Measurements from ENCODE around the gene DISC1. TPM values are rescaled to one million over a fixed set of nuclear protein-coding genes. Genes with fewer than 3 reads are reported as not detected.
A peak's percentile ranks its signal among the peaks of the same experiment; 100 is the strongest.

Gene DISC1
- polyA plus RNA-seq, 1 donor from 2014 or later, result 0.84 TPM

- no peak overlapping the region for H2AFZ ChIP-seq (ENCODE audit: low read depth, low read length)
- TF ChIP-seq POLR2AphosphoS5 (IDR thresholded peaks at IDR 0.05), result no peak
- no peak for TF ChIP-seq MXI1 (conservative IDR thresholded peaks at IDR 0.05; ENCODE audit: poor library complexity, severe bottlenecking)
- no peak for TF ChIP-seq RAD21 (conservative IDR thresholded peaks at IDR 0.05)
- H3K27me3 ChIP-seq (ENCODE audit: insufficient read depth, low read depth, low read length), result no peaks in the 10 kb centered on the region
- no peaks in the 10 kb centered on the region for H3K36me3 ChIP-seq (ENCODE audit: insufficient read depth, low read length)
- no peaks in the 10 kb centered on the region for H3K9me3 ChIP-seq (ENCODE audit: low read length)
- H3K4me2 ChIP-seq (ENCODE audit: low read length), result no peak overlapping the region
- H4K20me1 ChIP-seq (ENCODE audit: insufficient read depth), result no peaks in the 10 kb centered on the region
- H3K9ac ChIP-seq (ENCODE audit: low read length), result no peak overlapping the region
- no peaks in the 10 kb centered on the region for H3K9me2 ChIP-seq (ENCODE audit: insufficient read depth, low read length)
- no peak overlapping the region for H3K4me3 ChIP-seq (ENCODE audit: low read length)
- H3F3A ChIP-seq (ENCODE audit: insufficient read depth, low read length, poor library complexity, severe bottlenecking), result no peaks in the 10 kb centered on the region
- no peaks in the 10 kb centered on the region for H3K79me2 ChIP-seq (replicated peaks; ENCODE audit: insufficient read depth, low read length)
- H3K27ac ChIP-seq (ENCODE audit: low read length), result no peak overlapping the region
Observed at GRCh38 chr1:231918239-231919015, 291.8 kb downstream of the DISC1 start.

- TF ChIP-seq CTCF (IDR thresholded peaks at IDR 0.05; ENCODE audit: poor library complexity, severe bottlenecking), result no peak
- TF ChIP-seq EZH2 (IDR thresholded peaks at IDR 0.05; ENCODE audit: borderline replicate concordance, insufficient read depth, low read length, poor library complexity, severe bottlenecking), result no peak
- TF ChIP-seq POLR2AphosphoS5 (IDR thresholded peaks at IDR 0.05), result no peak
- no peak for TF ChIP-seq RAD21 (conservative IDR thresholded peaks at IDR 0.05)
- TF ChIP-seq REST (IDR thresholded peaks at IDR 0.05; ENCODE audit: borderline replicate concordance), result no peak
- no peak for TF ChIP-seq MXI1 (conservative IDR thresholded peaks at IDR 0.05; ENCODE audit: poor library complexity, severe bottlenecking)
- no peak for TF ChIP-seq TAF1 (IDR thresholded peaks at IDR 0.05; ENCODE audit: low read depth)
- TF ChIP-seq EP300 (conservative IDR thresholded peaks at IDR 0.05; ENCODE audit: poor library complexity, severe bottlenecking), result no peak
- TF ChIP-seq SMC3 (conservative IDR thresholded peaks at IDR 0.05; ENCODE audit: poor library complexity), result no peak
- Histone ChIP-seq H3K9me3 (ENCODE audit: low read length) (no peaks in the 10 kb centered on the region), H3K27me3 (ENCODE audit: insufficient read depth, low read depth, low read length) (no peaks in the 10 kb centered on the region), H3K9ac (ENCODE audit: low read length) (no peak overlapping the region), H3K4me2 (ENCODE audit: low read length) (no peak overlapping the region), H3K4me3 (ENCODE audit: low read length) (peak overlapping the region; percentile 31), H3K36me3 (ENCODE audit: insufficient read depth, low read length) (no peaks in the 10 kb centered on the region), H4K20me1 (ENCODE audit: insufficient read depth) (no peaks in the 10 kb centered on the region), H3K9me2 (ENCODE audit: insufficient read depth, low read length) (no peaks in the 10 kb centered on the region), H3F3A (ENCODE audit: insufficient read depth, low read length, poor library complexity, severe bottlenecking) (no peaks in the 10 kb centered on the region), H3K79me2 (replicated peaks; ENCODE audit: insufficient read depth, low read length) (no peaks in the 10 kb centered on the region), H2AFZ (ENCODE audit: low read depth, low read length) (no peak overlapping the region), H3K27ac (ENCODE audit: low read length) (no peak overlapping the region)
Observed at GRCh38 chr1:231919239-231919885, 292.8 kb downstream of the DISC1 start.

Data from neural cell (in vitro differentiated cells).